Dendritic cell treated with granulocyte-macrophage colony-stimulating factor and Interleukin-4, amounts not matched to agents 40 ng/mL and 50 ng/mL, for 4 days (primary cell): ENCODE measurements around the gene COL17A1.

Source experiments
- H3K27ac Mint-ChIP-seq: one replicate; pipeline ENCODE4 v1.8.0; 2022; ENCODE audit warnings: mild to moderate bottlenecking, mixed read lengths
- H3K27me3 Mint-ChIP-seq: one replicate; pipeline ENCODE4 v1.8.0; 2022; ENCODE audit warnings: mild to moderate bottlenecking, mixed read lengths
- H3K36me3 Mint-ChIP-seq: one replicate; pipeline ENCODE4 v1.8.0; 2022; ENCODE audit warnings: low read depth, mixed read lengths
- H3K4me1 Mint-ChIP-seq: one replicate; pipeline ENCODE4 v1.8.0; 2022; ENCODE audit warnings: low read depth, mixed read lengths
- H3K4me3 Mint-ChIP-seq: one replicate; pipeline ENCODE4 v1.8.0; 2022; ENCODE audit warnings: mild to moderate bottlenecking, moderate library complexity, mixed read lengths
- H3K9me3 Mint-ChIP-seq: one replicate; pipeline ENCODE4 v1.8.0; 2022; ENCODE audit warnings: mixed read lengths
- intact Hi-C: fragments of 100-400 bp; cut with micrococcal nuclease; formaldehyde crosslinking; loops from one replicate; pipeline ENCODE4 v1.15.0; 2022

The COL17A1 gene

GRCh38 chr10:104084482-104085142 is 1.1 kb downstream of the COL17A1 start:
- no peaks in the 10 kb centered on the region for H3K27me3 Mint-ChIP-seq
- intact Hi-C loops = loop anchor here (5.0 kb wide), 1 partner anchor 197 kb away; no protein-coding TSS in a partner anchor
- H3K36me3 Mint-ChIP-seq = no peaks in the 10 kb centered on the region
- no peak overlapping the region for H3K27ac Mint-ChIP-seq
- no peak overlapping the region for H3K4me3 Mint-ChIP-seq
- H3K9me3 Mint-ChIP-seq = no peaks in the 10 kb centered on the region
- H3K4me1 Mint-ChIP-seq = no peaks in the 10 kb centered on the region

DNA sequence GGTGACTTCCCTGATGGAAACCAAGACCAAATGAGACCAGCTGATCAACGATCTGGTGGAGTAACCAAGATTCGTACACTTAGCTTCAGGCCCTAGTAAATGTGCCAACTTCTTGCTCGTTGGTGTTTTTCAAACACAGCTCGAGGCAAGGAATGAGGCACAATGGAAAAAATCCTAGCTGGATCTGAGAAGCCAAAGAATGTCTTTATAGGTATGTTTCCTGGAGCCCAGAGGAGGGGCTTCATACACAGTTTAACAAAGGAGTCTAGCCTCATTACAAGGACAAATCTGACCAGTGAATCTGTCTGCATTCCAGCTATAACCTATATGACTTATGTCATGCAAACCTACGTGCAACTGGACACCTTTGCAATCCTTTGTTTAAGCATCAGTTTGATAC is 3.7 kb downstream of the COL17A1 start:
- no peaks in the 10 kb centered on the region for H3K4me1 Mint-ChIP-seq
- H3K27me3 Mint-ChIP-seq = no peaks in the 10 kb centered on the region
- no peaks in the 10 kb centered on the region for H3K9me3 Mint-ChIP-seq
- H3K4me3 Mint-ChIP-seq = no peak overlapping the region
- H3K36me3 Mint-ChIP-seq = no peaks in the 10 kb centered on the region
- intact Hi-C loops = loop anchor here (5.0 kb wide), 1 partner anchor 195 kb away; no protein-coding TSS in a partner anchor
- H3K27ac Mint-ChIP-seq = no peak overlapping the region

- Mint-ChIP-seq H3K36me3 (no peaks in the 10 kb centered on the region), H3K4me1 (no peaks in the 10 kb centered on the region), H3K4me3 (no peak overlapping the region), H3K9me3 (no peaks in the 10 kb centered on the region), H3K27me3 (no peaks in the 10 kb centered on the region), H3K27ac (no peak overlapping the region)
- intact Hi-C loops = loop anchor here (5.0 kb wide), 1 partner anchor 193 kb away; no protein-coding TSS in a partner anchor
These were observed 4.9 kb downstream of the COL17A1 start for GRCh38 chr10:104080762-104081161.

GRCh38 chr10:104077663-104078151 is 8.0 kb downstream of the COL17A1 start:
- H3K9me3 Mint-ChIP-seq = no peaks in the 10 kb centered on the region

DNA sequence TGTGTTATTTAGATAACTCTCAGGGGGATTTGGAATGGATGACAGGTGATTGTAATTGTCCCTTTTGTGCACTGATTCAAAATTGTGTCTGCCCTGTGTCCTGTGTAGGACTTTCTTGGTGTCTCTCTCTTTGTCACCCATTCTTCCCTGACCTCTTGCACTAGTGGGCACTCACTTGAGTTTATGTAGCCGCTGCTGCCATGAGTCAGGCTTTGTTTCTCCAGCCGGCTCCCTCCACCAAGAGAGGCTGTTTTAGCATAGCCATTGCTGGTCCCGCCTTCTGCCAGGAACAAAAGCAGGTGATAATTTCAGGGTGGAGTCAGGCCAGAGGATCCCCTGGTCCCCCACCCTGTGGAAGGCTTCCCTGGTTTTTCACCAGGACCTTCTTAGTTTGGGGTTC is 8.4 kb downstream of the COL17A1 start:
- H3K27me3 Mint-ChIP-seq = no peaks in the 10 kb centered on the region
- H3K4me1 Mint-ChIP-seq = no peaks in the 10 kb centered on the region
- intact Hi-C loops = no loop called here
- H3K27ac Mint-ChIP-seq = no peak overlapping the region
- H3K9me3 Mint-ChIP-seq = no peaks in the 10 kb centered on the region
- H3K36me3 Mint-ChIP-seq = no peaks in the 10 kb centered on the region
- H3K4me3 Mint-ChIP-seq = no peak overlapping the region

More at GRCh38 chr10:104077663-104078151, 8.0 kb downstream of the COL17A1 start:
- no peak overlapping the region for H3K4me3 Mint-ChIP-seq
- intact Hi-C loops = no loop called here
- H3K4me1 Mint-ChIP-seq = no peaks in the 10 kb centered on the region
- no peaks in the 10 kb centered on the region for H3K27me3 Mint-ChIP-seq
- H3K36me3 Mint-ChIP-seq = no peaks in the 10 kb centered on the region
- H3K27ac Mint-ChIP-seq = no peak overlapping the region

- intact Hi-C loops = no loop called here
- H3K36me3 Mint-ChIP-seq = no peaks in the 10 kb centered on the region
- H3K9me3 Mint-ChIP-seq = no peaks in the 10 kb centered on the region
- H3K27ac Mint-ChIP-seq = no peak overlapping the region
- H3K4me3 Mint-ChIP-seq = no peak overlapping the region
- H3K4me1 Mint-ChIP-seq = no peaks in the 10 kb centered on the region
- H3K27me3 Mint-ChIP-seq = no peaks in the 10 kb centered on the region
These were observed 8.9 kb downstream of the COL17A1 start for GRCh38 chr10:104076743-104077160.

GRCh38 chr10:104074505-104074904 is 11.2 kb downstream of the COL17A1 start:
- Mint-ChIP-seq H3K27me3 (no peaks in the 10 kb centered on the region), H3K4me1 (no peaks in the 10 kb centered on the region), H3K9me3 (no peaks in the 10 kb centered on the region), H3K27ac (no peak overlapping the region), H3K36me3 (no peaks in the 10 kb centered on the region), H3K4me3 (no peak overlapping the region)
- intact Hi-C loops = no loop called here

GRCh38 chr10:104072786-104073185 is 12.9 kb downstream of the COL17A1 start:
- Mint-ChIP-seq H3K36me3 (no peaks in the 10 kb centered on the region), H3K4me1 (no peaks in the 10 kb centered on the region), H3K27me3 (no peaks in the 10 kb centered on the region), H3K9me3 (no peaks in the 10 kb centered on the region), H3K4me3 (no peak overlapping the region), H3K27ac (no peak overlapping the region)
- intact Hi-C loops = no loop called here

DNA sequence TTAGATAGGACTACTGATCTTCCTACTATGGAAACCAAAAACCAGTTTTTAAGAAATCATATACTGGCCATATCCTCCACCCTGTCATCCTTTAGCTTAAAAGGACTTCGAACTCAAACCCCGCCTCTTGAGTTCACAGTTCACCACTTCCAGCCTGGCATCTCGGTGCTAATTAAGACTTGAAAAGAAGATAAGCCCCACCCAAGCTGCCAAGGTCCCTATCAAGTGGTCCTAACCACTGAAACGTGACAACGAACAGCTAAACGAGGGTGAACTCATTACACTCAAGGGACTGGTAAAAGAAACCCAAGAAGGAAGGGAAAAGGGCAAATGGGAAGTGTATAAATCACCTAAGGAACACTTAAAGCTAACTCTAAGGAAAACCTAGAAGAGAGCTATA is 16.1 kb downstream of the COL17A1 start:
- Mint-ChIP-seq H3K4me3 (no peak overlapping the region), H3K27ac (no peak overlapping the region), H3K9me3 (no peaks in the 10 kb centered on the region), H3K27me3 (no peaks in the 10 kb centered on the region), H3K36me3 (no peaks in the 10 kb centered on the region), H3K4me1 (no peaks in the 10 kb centered on the region)
- intact Hi-C loops = no loop called here

GRCh38 chr10:104067525-104067924 is 18.2 kb downstream of the COL17A1 start:
- H3K27me3 Mint-ChIP-seq = no peaks in the 10 kb centered on the region
- no peak overlapping the region for H3K27ac Mint-ChIP-seq
- H3K9me3 Mint-ChIP-seq = no peaks in the 10 kb centered on the region
- no peaks in the 10 kb centered on the region for H3K36me3 Mint-ChIP-seq
- intact Hi-C loops = no loop called here
- H3K4me3 Mint-ChIP-seq = no peak overlapping the region
- H3K4me1 Mint-ChIP-seq = no peaks in the 10 kb centered on the region

- H3K27me3 Mint-ChIP-seq = no peaks in the 10 kb centered on the region
- no peak overlapping the region for H3K27ac Mint-ChIP-seq
- no peak overlapping the region for H3K4me3 Mint-ChIP-seq
- H3K9me3 Mint-ChIP-seq = no peaks in the 10 kb centered on the region
- H3K4me1 Mint-ChIP-seq = no peaks in the 10 kb centered on the region
- intact Hi-C loops = no loop called here
- H3K36me3 Mint-ChIP-seq = no peaks in the 10 kb centered on the region
These were observed 18.7 kb downstream of the COL17A1 start for GRCh38 chr10:104066945-104067344.

GRCh38 chr10:104065748-104066147 is 19.9 kb downstream of the COL17A1 start:
- no peak overlapping the region for H3K4me3 Mint-ChIP-seq
- H3K4me1 Mint-ChIP-seq = no peaks in the 10 kb centered on the region
- intact Hi-C loops = no loop called here

GRCh38 chr10:104061196-104061595 is 24.5 kb downstream of the COL17A1 start:
- Mint-ChIP-seq H3K4me1 (no peaks in the 10 kb centered on the region), H3K27ac (no peak overlapping the region), H3K36me3 (no peaks in the 10 kb centered on the region), H3K4me3 (no peak overlapping the region), H3K9me3 (no peaks in the 10 kb centered on the region), H3K27me3 (no peaks in the 10 kb centered on the region)
- intact Hi-C loops = no loop called here

More at GRCh38 chr10:104065748-104066147, 19.9 kb downstream of the COL17A1 start:
- Mint-ChIP-seq H3K27ac (no peak overlapping the region), H3K27me3 (no peaks in the 10 kb centered on the region), H3K36me3 (no peaks in the 10 kb centered on the region), H3K9me3 (no peaks in the 10 kb centered on the region)

DNA sequence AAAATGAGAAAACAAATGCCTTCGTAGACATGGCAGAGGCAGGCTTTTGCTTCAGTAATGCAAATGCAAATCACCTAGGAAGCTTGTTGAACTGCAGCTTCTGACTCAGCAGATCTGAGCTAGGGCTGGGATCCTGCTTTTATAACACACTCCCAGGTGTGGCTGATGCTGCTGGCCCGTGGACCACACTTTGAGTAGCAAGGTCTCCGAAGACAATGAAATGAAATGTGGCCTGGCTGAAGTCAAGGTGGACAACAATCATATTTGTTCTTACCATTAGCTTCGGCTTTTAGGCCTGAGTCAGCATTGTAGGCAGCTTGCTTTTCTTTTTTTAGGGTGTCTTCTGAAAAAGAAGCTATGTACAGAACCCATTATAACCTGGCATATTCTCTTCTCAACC is 26.3 kb downstream of the COL17A1 start:
- Mint-ChIP-seq H3K9me3 (no peaks in the 10 kb centered on the region), H3K27ac (no peak overlapping the region), H3K27me3 (no peaks in the 10 kb centered on the region), H3K4me1 (no peaks in the 10 kb centered on the region), H3K36me3 (no peaks in the 10 kb centered on the region), H3K4me3 (no peak overlapping the region)
- intact Hi-C loops = no loop called here

- intact Hi-C loops = no loop called here
- no peaks in the 10 kb centered on the region for H3K4me1 Mint-ChIP-seq
- H3K27ac Mint-ChIP-seq = no peak overlapping the region
- H3K27me3 Mint-ChIP-seq = no peaks in the 10 kb centered on the region
- H3K36me3 Mint-ChIP-seq = no peaks in the 10 kb centered on the region
- H3K4me3 Mint-ChIP-seq = no peak overlapping the region
- H3K9me3 Mint-ChIP-seq = no peaks in the 10 kb centered on the region
These were observed 28.0 kb downstream of the COL17A1 start for GRCh38 chr10:104057717-104058116.
